SHP77 (cell line): ENCODE results near the gene BEND5.

Experiments used
- DNase-seq, 2 experiments: peaks; one replicate each; lab custom pipeline; 2025; lab: John Stamatoyannopoulos, UW

The BEND5 gene

DNA sequence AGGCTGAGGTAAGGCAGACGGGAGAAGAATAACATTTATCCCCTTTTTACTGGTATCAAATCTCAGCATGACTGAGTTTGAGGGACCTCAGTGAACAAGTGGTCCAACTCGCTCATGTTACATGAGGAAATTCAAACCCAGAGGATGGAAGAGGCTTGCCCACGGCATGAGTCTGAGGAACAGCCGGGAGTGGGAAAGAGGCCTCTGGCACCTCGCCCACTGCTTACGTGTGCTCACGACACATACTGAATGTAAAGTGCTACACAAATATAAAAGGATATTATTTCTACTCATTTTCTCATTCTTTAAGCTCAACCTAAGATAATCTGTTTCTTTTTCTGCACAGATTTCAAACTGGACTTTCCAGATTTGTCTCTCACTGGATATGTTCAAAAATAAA is 14.7 kb downstream of the BEND5 start:
- no peak for DNase-seq

GRCh38 chr1:48761411-48761810 is 15.3 kb downstream of the BEND5 start:
- DNase-seq = no peak

DNA sequence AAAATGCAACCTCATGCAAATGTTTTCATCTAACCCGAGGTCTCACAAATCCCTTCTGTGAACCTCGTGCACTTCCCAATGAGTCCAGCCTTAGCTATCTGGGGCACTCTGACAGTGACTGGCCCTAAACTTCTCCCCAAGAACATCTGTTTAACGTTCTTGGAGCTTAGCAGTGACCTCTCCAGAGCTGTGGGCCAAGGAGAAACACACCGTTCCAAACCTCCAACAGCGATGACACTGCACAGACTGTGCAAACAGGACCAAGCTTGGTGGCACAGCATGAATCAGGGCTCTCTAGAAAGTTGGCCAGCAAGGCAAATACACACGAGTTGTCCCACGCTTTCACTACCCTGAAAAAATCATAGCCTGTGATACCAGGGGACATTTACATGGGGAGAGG is 15.8 kb downstream of the BEND5 start:
- no peak for DNase-seq

GRCh38 chr1:48758976-48759375 is 17.7 kb downstream of the BEND5 start:
- DNase-seq = no peak

GRCh38 chr1:48757363-48757762 is 19.3 kb downstream of the BEND5 start:
- DNase-seq = no peak

- no peak for DNase-seq
Measured at GRCh38 chr1:48756683-48757316, 19.9 kb downstream of the BEND5 start.

DNA sequence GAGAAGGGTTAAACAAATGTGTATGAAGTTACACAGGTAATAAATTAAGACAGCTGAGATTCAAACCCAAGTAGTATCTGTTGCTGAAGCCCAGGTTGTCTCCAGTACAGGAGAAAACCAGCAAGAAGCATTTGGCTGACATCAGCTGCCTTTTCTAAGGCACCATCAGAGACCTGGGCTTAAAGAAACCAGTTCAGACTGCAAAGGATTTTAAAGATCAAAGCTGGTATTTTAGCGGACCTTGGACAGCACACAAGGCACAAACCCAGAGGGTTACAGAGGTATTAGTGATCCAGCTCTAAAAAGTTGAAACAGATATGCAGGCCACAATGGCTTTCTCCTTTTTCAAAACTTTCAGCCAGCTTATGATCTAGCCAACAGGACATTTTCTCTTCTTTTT is 23.4 kb downstream of the BEND5 start:
- no peak for DNase-seq

DNA sequence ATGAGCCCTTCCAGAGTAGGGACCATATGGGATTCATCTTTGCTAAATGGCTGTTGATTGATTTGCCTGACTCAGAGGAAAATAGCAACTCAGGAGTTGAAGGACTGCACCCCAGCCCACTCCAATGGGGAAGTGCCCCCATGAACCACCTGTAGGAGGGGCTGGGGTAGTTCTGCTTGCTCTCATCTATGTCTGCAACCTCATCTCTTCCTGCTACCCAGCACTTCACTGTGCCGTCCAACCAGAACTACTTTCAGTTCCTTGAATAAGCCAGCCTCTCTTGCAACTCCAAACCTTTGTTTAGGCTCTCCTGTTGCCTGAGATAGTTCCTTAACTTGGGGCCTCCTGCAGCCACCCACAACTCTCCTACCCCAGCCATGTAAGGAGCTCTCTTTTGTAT is 26.6 kb downstream of the BEND5 start:
- no peak for DNase-seq

DNA sequence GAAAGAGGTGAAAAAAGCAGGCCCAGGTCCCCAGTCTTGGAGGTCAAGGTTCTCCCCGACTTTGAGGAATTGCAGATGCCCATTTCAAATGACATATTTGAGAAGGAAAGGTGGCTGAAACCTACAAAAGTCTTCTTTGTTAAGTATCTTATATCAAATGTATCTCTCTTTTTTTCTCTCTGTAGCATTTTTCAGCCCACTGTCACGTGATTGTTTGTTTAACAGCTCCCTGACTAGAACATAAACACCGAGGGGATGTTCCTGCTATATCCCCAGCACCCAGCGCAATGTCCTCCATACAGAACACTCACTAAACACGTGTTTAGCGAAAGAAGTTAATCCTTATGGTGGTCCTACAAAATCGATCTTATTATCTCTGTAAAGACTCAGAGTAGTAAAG is 27.6 kb downstream of the BEND5 start:
- no peak for DNase-seq

DNA sequence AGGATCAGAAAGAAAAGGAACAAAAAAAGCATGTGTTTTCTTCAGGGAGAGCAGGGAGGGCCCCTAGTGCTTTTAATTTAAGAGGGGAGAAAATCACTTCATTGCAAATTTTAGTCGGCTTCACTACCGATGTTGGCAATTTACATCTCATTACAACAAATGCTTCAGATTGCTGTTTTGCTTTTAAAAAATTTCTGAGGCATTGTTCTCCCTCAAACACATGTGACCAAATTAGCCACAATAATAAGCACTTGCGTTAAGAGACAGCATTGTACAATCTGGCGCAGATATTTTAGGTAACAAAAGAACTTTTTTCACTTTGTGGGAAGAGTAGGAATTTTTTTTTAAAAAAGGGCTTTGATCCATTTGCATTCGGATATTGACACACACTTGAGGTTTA is 29.8 kb downstream of the BEND5 start:
- DNase-seq = no peak

DNA sequence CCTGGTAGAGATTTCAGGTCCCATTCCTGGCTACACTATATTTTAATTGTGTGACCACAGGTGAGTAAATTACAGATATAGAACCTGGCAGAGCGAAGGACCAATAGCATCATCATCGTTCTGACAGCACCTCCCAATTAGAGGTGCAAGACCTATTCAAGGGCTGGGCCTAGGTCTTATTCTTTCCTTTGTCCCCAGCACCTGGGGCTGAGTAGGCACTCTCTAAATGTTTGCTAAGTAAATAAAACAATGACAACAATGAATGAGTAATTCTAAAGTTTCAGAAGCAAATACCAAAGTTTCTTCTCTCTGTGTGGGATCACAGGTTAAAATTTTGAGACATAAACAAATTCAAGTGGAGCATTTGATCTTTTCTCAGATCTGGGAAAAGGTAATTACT is 32.7 kb downstream of the BEND5 start:
- no peak for DNase-seq

DNA sequence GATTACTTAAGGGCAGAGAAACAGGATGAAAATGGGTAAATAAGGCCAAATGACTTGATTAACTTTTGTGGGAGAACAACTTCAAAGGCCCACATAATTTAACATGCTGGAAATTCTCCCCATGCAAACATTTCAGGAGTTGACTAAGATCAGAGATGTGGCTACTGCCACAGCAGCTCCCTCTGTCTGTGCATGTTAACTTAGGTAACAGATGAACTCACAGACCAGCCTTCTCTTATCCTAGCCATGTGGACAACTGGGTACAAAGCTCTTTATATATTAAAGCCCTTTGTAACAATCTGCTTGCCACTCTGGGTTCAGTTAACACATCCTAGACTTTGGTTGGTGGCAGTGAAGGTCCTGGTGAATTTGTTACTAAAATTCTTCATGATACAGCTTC is 33.2 kb downstream of the BEND5 start:
- DNase-seq = no peak

- peak; percentile 33 to 43 for DNase-seq
Measured at GRCh38 chr1:48741380-48741779, 35.3 kb downstream of the BEND5 start.

GRCh38 chr1:48740621-48741020 is 36.1 kb downstream of the BEND5 start:
- no peak for DNase-seq

GRCh38 chr1:48739091-48739490 is 37.6 kb downstream of the BEND5 start:
- no peak for DNase-seq

GRCh38 chr1:48738356-48738755 is 38.3 kb downstream of the BEND5 start:
- no peak for DNase-seq

- no peak for DNase-seq
Measured at GRCh38 chr1:48735796-48736195, 40.9 kb downstream of the BEND5 start.

- no peak for DNase-seq
Measured at GRCh38 chr1:48730164-48730910, 46.4 kb downstream of the BEND5 start.

- DNase-seq = no peak
Measured at GRCh38 chr1:48728584-48728983, 48.1 kb downstream of the BEND5 start.

DNA sequence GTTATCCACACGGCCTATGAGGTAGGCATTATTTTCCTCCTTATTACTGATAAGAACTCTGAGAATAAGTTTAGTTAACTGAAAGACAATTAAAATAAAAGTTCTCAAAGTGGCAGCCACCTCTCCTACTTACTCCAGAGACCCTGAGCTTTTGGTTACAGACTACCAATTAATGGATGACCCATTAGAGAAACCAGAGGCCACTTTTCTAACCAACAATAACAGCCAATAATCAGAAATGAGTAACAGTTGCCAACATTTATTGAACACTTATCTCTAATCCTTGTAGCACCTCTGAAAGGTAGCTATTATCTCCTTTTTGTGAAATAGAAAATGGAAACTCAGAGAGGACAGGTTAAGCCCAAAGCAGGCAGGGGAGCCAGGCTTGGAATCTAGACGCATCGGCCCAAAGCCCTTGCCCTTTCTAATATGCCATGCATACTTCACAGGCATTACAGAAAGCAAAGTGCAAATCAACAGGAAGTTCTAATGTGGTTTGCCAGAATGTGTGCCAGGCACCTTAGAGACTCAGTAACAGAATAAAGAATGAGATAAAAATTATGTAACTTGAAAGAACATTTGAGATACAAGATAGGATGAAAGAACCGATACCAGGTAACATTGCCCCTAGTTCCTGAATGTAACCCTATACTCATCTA is 50.0 kb downstream of the BEND5 start:
- DNase-seq = no peak

- DNase-seq = no peak
Measured at GRCh38 chr1:48726139-48726538, 50.6 kb downstream of the BEND5 start.

DNA sequence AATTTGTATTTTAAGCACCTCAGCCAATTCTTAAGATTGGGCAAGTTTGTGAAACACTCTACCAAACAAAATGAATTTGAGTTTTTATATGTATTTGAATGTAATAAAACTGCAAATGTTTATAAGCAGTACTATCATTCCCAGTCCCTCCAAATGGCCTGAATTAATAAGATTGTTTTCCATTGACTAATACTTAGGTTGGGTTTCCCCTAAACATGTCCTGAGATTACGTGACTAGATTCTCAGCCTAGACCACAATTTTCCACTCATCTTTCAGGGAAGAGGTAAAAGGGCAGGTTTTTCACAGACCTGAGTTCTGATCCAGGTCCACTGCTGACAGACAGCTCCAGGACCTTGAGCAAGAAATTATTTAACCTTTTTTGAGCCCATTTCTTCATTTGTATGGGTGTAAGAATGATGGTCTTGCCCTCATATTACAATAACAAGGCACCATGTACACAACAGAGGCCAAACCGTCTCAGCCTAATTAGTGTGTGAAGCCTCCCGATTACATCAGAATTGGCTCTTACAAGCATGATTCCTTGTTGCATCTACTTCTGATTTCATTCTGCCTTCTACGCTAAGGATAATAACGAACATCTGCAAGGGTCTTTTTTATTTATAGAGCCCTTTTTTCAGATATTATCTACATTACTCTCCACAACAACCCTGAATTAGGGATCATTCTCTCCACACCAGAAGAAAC is 51.2 kb downstream of the BEND5 start:
- no peak for DNase-seq

DNA sequence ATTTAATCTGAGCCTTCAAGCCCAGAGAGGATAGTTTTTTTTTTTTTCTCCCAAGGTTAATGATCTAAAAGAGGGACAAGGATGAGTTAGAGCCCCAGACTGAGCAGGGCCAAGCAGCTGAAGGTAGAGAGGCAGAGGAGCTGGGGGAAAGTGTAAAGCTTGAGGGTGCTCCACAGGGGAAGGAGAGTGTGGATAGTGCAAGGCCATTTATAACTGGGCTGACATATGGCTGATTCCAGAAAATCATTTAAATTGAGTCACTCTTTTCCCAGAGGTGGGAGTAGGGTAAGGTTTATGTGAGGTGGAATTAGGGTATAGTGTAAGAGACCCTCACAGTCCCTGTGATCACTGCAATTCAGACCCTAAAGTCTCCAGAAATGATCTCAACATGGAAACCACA is 55.8 kb downstream of the BEND5 start:
- no peak for DNase-seq
